Stromal cell of bone marrow (primary cell): ENCODE results near the gene COX7A2.

ENCODE experiments used
- DNase-seq: peaks from one replicate; pipeline ENCODE4 v3.0.0-alpha.2; 2012; ENCODE audit warnings: low read depth

Gene COX7A2

DNA sequence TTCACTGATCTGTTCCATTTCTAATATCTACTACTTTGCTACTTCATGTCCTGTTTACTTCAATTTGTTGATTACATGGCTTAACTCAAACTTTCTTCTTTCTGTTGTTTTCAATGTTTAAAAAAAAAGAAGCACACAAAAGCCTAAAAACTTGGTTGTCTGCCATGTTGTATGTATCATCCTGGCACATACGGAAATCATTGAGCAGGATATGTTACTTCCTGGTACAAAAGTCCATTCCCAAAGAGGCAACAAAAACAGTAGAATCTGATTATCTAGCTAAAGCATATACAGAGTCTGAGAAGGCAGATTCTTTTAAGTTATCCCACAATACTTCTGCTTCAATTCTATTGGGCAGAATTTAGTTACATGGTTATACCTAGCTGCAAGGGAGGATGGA, 23.2 kb downstream of the COX7A2 start:
- DNase-seq, result no peak

DNA sequence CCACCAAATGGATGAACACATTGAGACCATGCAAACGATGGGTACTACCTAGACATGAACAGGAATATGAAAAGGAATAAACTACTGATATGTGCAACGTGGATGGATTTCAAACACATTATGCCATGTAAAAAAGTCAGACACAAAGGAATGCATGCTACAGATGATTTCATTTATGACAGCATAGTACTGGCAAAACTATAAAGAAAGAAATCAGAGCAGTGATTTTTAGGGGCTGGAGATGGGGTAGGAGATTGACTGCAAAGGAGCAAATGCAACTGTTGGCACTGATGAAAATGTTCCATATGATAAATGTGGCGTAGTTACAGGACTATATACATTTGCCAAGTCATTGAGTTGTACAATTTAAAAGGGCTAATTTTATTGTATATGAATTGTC, 24.3 kb downstream of the COX7A2 start:
- no peak for DNase-seq

DNA sequence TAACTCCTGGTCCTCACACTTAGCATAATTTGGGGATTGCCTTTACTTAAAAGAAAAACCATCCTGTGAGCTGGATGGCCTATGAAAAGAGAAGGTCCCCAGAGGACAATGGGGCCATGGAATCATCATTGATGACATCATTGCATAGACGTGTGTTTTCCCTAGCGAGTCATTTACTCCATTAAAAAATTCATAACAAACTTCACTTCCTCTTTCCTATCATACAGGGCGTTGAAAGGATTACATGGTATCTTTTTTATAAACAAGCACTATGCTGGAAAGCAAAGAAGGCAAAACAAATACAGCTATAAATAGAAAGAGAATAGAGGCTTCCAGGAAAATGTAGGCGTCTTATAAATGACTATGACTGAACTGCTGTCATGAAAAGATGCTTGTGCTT, 26.4 kb downstream of the COX7A2 start:
- DNase-seq, result no peak

DNA sequence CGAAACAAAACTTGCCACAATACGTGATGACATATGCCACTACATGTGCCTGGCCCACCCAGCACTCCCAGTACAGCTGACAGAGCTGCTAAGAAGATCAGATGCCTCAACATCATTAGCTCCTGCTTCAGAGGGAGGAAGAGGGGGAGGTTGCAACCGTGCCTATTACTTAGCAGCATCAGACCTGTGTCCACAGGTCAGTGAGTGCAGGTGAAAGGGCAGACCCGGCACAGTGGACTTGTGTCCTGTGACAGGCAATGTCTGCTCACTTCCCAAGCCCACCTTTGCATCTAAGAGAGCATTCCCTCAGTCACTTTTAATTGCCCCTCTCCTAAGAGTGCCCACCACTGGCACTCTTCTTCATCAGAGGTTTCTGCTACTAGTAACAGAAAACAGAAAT, 28.3 kb downstream of the COX7A2 start:
- DNase-seq, result no peak

DNA sequence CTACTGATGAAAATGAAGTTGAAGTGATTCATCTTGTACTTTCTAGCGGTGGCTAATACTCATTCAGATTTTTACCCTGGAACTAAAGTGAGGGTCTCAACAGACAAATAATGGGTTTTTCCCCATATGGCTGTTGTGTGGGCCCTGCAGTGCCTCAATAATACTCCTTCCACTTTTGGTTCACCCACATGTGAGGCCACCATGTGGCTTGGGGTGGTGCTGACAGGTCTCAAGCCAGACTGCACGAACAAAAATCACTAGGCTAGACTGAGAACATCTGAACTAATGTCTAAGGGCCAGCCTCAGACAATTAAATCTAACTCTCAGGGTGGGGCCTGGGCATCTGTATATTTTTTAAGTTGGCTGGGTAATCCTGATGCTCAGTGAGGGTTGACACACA, 29.9 kb downstream of the COX7A2 start:
- DNase-seq, result no peak

DNA sequence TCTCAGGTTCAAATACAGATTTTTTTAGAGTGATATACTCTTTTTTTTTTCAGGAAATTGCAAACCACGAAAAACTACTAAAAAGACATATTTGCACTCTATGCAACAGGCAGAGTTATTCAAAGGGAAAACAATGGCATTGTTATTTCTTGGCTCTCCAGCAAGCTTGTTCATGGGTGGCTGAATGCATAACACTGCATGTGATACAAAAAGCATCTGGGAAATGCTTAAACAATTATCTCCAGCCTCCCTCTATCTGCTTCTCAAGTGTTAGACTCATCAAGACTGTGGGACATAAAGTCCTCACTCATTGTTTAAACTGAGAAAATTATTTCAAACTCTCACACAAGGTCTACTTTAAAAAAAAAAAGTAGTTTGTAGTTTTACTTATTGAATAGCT, 30.5 kb downstream of the COX7A2 start:
- DNase-seq, result no peak

DNA sequence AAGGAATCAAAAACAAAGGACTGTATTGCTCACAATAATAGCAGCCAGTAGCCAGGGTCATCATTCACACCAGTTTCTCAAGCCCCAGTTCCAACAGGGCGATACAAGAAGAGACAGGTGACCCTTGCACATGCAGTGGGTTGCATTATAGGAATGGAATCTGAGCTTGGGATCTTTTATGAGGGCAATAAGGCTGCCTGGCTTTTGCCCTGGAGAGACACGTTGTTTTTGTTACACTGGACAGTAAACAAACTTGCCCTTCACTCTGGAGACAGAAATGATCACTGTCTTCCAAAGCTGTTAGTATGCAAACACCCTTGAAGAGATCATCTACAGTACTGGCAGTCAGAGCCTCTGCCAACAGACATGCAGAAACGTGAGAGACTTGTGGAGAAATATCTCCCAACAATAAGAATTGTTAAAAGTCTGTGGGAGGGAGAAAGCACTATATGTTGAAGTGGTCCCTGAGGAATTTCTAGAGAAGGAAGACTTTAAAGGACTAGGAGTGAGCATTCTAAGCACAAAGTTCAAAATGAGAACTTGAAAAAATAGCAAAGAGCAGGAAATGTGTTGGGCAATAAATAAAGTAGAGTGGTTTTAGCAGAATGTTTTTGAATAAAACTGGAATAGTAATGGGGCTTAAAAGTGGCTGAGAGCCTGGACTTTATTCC, 31.5 kb downstream of the COX7A2 start:
- no peak for DNase-seq

DNA sequence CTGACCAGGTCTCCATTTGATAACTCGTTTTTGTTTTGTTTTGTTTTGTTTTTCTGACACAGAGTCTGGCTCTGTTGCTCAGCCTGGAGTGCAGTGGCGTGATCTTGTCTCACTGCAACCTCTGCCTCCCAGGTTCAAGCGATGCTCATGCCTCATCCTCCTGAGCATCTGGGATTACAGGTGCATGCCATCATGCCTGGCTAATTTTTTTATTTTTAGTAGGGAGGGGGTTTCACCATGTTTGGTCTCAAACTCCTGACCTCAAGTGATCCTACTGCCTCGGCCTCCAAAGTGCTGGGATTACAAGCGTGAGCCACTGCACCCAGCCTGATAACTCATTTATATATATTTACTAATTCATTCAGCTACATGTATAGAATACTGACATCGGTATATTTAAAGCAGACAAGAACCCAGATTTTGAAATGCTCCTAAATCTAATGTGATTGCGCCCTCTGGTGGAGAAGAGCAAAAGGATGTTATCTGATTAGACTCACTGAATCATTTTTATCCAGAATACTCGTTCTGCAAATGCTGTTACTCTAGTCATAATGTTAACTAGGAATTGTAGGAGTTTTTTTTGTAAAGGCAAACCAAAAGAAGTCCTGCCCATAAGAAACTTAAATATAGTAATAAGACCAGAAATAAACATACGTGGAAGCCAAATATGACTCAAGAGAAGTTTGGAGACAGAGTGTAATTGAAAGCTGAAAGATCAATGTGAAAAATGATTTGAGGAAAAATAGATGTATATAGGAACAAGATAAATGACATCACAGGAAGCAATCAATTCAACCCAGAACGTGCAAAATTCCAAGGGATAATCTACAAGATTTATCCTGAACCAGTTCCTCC, 32.5 kb downstream of the COX7A2 start:
- DNase-seq, result no peak

DNA sequence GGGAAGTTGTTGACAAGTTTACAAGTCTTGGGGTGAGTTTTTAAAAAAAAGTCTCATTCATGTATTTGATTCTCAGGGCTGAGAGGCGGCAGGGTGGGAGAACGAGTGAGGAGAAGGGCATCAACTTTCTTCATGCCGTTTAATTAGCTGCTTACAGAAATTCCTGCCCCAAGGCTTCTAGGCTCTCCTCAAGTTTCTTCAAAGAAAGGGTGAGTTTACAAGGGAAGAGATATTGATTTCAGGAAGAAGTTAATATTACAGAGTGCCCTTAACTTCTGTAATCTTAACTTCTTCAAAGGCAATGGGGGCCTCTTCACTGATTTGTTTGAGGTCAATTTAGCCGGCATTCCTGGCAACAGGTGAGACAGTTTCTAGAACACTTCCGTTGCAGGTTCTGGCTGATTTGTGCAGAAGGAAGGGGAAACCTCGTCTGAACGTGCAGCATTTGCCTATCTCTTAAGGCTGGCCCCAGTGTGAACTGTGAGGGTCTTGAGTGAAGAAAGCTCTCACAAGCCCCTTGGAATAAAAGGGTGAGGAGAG, 34.3 kb downstream of the COX7A2 start:
- no peak for DNase-seq

DNA sequence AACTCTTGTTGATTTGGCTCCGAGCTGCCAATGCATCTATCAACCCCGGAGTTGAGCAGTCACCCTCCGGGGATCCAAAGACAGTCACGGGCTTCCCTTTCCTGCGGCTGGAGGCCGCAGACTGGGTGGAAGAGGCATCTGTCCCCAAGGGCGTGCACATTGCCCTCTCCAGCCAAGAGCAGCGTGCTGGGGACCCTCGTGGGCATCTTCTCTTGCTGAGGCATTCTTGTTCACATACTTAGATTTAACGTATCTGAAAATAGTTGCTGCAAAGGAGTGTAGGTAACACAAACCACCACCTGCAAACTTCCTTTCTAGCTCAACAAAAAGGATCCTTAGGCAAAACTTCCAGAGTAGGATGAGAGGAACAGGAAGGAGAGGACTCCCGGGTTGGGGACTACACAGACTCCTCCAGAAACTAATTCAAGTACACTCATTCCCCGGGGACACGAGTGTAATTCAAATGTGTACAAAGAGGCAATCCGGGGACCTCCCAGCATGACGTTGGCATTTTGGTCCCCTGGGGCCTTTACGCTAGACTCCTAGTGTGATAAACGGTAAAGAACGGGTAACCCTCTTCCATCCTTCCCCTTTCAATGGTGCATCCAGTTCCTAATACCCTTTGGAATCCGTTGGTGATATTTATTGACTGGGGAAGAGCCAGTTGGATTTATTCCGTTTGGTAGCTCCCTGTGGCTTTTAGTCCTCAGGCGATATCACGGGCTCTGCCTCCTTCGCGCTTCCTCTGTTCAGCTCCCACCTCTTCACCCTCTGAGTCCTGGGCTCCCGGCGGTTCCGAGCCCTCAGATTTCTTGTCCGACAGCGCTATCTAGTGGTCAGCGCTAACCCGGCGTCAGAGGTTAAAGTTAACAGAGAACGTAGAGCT, 35.1 kb downstream of the COX7A2 start:
- DNase-seq, result no peak

DNA sequence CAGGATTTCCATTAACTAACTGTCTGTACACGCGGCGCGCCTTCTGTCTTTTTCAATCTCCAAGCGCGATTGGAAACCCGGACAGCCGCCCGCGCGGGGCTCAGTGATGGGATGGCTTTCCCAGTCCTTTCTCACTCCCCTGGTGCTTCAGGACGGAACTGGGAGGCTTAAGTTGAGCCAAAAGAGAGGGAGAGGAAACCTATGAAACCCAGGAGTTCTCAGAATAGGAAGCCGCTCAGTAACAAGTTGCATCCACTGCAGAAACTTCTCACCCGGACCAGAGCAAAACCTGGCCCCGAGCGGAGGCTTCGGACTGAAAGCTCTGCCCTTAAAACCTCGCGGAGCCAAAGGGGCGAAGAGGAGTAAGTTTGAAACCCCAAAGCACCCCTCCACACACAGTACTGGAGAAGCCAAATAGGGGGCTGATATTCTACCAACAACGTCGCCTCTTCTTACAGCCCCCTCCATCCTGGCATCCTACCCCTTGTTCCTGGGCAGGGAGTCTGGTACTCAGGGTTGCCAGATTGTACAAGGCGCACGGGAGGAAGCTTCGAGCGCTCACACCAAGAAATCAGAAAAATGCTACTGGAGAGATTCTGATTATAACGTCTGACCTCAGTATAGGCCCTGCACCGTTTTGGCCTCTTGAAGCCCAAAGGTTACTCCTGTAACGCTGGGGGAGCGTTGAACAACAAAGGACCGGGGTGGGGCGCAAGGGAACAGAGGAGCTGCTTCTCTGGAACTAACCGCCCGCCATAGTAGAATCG, 36.8 kb downstream of the COX7A2 start:
- DNase-seq, result no peak

DNA sequence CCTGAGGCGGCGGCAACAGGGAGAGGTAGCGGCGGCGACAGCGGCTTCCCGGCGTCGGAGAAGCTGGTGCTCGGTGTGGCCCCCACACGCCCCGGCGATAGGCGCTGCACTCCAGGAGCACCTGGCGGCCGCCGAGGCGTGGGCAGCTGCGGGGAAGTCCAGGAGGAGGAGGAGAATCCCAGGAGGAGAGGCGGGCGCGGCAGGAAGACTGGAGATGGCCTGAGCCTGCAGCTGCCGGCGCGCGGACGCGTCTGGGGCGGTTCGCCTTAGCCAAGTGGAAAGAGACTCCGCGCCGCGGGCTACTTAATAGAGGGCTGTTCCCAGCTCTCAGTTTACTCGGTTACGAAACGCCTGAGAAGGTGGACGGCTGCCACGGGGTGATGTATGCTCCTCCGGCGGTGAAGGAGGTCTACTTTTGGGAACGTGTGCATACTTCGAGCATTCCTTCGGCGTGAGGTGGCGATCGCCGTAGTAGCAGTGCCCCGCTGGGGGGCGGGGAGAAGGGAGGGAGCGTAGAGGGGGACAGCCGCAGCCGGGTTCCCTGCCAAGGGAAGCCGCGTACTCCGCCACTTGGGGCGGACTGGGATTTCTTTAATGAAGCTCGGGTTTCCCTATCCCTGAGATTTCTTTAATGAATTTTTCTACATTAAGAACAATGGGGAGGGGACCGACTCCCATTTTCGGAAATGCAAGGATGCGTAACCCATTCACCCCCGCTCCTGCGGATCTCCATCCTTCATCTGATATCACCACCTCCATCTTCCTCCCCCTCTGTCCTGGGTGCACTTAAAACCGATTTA, 37.6 kb downstream of the COX7A2 start, which contains the start of gene COL12A1:
Gene COL12A1, minus strand, starts transcription at position 278 of the 800 bp plus-strand sequence. CDS start 3,261 bp downstream, outside the sequence.
- peak; percentile 94 for DNase-seq

DNA sequence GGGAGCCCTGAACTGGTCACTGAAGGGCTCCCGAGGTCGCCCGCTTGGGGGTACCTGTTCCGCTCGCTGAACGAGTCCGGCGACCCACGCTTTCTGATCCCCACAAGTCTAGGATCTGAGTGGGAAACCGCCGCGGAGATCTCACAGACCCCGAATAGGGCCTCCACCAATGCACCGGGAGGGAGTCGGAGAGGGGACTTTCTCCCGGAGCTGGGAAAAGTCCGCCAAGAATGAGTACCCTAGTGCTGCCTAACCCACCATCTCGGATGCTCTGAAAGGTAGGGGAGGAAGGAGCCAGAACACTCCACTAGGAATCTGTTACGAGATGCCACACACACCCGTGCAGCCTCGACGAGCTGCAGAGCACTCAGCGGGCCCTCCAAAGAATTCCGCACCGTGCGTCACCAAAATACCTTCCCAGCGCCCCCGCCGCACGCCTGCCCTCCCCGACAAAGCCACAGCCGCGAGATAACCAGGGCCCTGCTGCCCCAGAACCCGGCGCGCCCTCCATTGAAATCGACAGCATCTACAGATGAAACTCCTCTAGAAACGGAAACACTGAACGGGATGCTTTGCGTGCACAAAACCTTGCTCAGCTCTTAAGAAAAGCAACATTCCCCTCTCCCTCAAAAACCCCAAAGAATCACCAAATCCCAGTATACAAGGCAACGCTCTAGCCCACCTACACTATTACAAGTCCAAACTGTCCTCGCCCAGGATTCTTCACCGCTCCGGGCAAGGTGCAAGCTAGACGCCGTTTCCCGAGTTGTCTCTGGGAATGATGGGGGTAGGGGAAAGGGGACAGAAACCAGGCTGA, 38.4 kb downstream of the COX7A2 start:
- DNase-seq, result no peak

DNA sequence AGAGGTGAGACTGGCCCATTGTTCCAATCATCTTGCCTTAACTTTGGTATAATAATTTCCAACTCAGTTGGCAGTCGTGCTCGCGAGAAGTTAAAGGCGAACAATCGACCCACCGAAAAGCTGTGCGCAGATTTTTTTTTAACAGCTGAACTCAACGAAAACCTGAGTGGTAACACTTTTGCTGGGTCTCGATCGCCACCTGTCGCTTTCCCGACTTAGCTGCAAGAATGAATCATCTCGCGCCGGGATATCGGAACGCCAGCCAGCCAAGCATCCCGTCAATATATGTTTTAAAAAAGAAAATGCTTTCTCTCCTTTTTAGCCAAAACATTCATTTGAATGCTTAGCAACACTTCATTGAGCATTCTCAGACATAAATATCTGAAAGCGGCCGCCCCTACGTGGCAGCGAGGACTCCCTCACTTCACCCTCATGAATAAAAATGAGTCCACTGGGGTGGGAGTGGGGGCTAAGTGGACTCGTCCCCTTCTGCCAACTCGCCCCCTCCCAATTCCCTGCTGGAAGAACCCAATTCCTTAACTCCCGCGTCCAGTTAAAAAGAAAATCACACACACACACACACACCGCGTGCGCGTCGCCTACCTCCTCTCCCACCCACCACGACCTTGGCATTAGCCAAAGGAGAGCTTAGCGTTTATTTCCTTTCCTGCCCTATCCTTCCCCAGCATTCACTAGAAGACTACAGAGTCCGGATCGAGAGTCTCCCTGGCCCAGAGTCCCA, 39.2 kb downstream of the COX7A2 start:
- peak; percentile 90 for DNase-seq

DNA sequence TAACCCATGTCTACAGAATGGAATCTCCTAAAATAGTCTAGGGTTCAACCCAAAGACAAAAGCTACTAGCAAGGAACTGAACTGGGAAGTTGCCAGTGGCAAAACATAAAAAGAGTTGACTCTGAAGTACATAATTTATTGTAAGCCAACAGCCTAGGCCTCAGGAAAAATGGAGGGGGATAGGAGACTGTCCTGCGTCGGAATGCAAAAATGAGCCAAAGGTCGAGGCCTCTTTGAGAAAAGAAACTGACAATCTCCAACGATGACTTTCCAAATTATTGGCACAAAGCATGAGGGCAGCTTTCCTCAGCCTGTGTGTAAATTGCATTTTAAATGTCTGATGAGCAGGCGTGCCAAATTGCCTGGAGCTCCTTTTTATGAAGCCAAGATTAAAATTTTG, 39.9 kb downstream of the COX7A2 start:
- DNase-seq, result no peak

DNA sequence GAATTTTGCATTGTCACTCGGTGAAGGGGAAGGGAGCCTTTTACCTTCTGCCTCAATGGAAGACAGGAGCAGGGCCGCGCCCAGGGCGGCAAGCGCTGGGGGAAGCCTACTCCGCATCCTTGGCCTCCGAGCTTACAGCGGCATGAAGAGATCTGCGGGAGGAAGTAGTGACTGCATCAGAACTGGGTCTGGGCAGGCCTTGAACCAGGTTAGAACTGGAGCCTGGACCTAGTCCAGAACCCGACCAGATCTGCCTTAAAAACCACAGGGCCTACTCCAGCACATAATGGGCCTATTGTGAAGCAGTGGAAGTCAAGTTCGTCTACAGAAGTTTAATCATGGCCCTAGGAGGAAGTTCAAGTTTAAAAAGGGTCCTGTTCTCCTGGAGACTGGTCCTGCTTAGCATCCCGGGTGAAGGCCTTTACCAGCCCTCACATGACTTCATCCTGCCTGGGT, 40.9 kb downstream of the COX7A2 start:
- DNase-seq, result no peak

DNA sequence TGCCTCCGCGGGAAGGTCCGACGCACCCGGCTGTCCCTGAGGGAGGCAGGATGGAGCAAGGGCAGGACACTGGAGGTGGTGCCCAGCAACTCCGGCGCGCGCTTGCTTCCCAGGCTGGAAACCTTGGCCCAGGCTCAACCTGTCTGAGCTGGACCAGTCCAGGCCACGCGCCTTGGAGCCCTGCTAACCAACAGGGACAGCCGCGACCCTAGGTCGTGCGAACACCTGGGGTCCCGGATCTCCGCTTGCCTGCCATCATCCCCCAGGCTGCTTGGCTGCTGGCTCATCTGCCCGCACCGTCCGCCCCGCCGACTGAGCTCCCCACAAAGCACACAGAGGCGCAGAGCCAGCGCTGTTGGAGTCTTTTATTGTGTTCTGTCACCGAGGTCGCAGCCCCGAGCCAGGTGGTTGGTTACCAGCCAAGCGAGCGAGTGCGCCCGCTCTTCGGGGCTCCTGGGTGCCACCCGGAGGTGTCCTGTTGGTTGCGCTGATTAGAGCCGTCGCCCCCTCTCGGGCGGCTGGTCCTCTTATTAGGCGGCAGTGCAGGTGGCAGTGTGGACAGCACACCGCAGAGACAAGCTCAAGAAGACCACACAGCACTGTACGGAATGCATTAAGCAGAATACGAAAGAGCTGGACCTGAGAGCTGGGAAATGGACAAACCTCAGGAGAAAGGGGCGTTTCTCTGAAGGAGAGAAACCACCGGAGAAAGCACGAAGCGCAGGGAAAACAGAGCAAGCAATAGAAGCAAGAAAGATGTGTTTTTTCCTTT, 41.5 kb downstream of the COX7A2 start:
- no peak for DNase-seq

DNA sequence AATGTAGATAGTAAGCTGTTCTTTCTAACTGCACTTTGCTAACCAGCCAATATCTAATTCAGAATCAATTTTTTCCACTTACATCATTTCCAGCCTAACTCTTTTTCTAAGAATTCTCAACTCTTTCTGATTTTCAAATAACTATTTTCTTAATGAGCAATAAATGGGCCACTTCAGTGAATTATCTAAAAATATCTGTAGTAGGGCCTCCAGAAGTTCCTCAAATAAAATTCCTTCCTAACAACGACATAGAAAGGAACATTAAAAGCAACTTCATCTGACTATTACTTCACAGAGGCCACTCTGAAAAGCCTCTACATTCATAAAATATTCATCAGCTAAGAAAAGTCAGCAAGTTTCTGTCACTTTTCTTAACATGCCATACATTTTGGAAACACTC, 42.6 kb downstream of the COX7A2 start:
- no peak for DNase-seq
